ENCODE measurements around the gene TMEM80.

- TF ChIP-seq CTCF (IDR thresholded peaks at IDR 0.05; ENCODE audit: low read depth, low read length) (no peak), EZH2phosphoT487 (IDR thresholded peaks at IDR 0.05; ENCODE audit: low read depth) (no peak)
Observed at GRCh38 chr11:742571-743201, 47.1 kb downstream of the TMEM80 start.
